HG03103 (cell line): Measurements from ENCODE around the gene ACTG1.

Source experiments
- ATAC-seq: cut with Tn5 transposase; IDR thresholded peaks from one replicate; pipeline ENCODE4 v1.9.1; 2021; ENCODE audit warnings: low read depth; ENCODE audit not compliant: unreplicated experiment

ACTG1 gene

DNA sequence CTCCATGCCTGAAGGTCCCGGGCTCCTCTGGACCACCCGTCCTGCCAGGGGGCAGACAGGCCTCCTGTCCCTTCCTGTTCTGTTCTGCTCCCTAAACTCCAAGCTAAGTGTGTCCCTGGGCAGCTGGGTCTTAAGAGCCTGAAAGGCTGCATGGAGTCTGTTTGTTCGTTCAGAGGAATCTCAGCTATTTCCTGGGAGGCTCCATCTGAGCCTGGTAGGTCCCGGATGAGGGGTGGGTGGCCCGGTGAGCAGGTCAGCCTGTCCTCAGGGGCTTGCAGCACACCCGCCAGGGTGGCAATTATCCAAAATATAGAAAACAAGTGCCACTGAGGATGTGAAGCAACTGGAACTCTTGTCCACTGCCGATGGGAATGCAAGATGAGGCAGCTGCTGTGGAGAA lies 12.6 kb downstream of the ACTG1 start:
- no peak for ATAC-seq

DNA sequence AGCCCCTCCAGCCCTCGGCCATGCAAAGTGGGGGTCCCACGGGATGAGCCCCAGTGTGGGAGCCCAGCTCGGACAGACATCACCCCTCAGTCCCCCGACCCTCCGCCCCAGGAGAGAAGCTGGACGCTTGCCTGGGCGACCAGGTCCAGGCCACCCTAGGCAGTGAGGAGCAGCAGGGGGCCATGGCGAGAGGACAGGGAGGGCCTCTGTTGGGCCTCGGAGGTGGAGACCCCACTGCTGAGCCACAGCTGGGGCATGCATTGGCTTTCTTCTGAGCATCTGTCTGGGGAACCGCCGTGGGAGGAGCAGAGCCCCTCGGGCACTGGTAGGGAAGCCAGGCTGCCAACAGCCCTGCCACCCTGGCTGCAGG lies 13.0 kb downstream of the ACTG1 start:
- ATAC-seq, result no peak

DNA sequence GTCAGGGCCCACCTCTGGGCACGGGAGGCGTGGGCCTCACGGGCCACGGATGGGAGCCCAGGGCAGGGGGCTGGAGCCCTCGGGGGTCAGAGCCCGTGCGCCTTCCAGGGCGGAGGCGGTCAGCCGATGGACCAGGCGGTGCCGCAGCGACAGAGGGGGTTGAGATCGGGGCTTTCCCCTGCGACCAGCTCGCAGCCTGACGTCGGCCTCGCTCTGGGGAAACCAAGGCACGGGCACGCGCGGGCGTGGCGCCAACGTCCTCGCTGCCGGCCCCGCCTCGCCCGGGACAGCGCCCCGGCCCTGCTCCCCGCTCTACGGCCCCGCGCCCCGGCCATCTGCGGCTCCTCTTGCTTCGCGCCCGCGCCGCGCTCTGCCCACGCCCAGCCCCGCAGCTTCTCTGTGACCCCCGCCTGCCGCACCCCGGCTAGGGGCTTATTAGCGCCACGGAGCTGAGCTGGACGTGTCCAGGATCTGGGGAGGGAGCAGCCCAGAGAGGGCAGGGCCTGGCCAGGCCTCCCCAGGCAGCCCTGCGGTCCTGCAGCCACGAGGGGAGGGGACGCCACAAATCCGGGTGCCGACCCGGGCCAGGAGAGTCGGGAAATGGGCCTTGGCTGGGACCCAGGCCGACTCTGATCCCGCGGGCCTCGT lies 13.5 kb downstream of the ACTG1 start:
- no peak for ATAC-seq

DNA sequence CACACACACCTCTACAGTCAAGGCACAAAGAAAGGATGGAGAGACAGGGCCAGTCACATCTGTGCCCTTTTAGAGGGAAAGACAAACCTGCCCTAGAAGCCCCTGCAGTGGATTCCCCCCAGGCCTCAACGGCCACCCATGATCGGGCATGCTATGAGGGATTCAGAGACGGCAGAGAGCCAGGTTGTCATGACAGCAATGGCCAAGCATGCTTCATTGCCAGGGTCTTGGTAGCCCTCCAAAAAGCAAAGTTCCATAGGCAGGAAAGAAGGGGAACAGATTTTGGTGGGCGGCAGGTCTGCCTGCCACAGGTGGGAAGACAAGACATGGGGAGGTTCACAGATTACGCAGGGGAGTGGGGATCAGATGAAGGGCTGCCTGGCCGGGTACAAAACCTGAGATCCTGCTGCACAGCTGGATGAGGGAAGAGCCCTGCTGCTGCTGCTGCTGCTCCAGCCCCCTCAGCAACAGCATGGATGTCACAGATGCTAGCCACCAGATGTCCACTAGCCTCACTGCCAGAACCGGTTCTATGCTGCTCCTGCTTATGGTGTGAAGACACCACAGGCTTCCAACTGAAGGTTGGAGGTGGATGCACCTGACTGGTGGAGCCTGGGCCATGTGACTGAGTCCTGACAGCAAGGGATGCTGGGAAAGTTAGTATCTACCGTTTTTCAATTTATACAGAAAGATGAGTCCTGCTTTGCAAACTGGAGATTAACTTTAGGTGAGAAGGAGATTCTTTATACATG lies 17.8 kb downstream of the ACTG1 start:
- no peak for ATAC-seq

DNA sequence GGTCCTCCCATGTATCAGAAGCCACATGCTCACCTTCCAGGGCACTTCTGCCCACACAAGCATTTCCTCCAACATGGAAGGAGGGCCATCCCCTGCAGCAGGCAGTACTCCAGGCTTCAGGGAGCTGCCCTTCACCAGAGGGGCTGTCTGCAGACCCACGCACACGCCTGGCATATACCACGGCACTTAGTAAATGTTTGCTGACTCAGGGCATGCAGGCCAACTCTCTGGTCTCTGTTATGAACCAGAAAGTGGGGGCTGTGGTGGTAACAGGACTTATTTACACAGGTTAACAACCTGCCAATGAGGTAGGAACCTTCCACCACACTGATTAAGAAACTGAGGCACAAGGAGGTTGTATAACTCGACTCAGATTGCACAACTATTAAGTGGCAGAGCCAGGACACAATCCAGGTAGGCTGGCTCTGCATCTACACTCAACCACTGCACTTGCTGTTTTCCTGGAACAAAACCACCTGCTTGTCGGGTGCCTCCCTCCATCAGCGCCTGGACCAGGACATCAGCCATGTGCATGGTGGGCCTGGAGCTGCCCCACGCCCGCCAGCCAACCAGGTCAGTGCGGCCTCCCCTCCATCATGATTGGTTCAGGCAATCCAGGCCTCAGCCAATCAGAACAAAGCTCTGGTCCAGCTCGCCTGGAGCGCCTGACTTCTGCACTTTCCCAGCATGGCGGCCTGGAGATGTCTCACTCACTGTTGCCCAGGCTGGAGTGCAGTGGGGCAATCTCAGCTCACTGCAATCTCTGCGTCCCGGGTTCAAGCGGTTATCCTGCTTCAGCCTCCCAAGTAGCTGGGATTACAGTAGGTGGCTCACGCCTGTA lies 19.2 kb downstream of the ACTG1 start:
- no peak for ATAC-seq

DNA sequence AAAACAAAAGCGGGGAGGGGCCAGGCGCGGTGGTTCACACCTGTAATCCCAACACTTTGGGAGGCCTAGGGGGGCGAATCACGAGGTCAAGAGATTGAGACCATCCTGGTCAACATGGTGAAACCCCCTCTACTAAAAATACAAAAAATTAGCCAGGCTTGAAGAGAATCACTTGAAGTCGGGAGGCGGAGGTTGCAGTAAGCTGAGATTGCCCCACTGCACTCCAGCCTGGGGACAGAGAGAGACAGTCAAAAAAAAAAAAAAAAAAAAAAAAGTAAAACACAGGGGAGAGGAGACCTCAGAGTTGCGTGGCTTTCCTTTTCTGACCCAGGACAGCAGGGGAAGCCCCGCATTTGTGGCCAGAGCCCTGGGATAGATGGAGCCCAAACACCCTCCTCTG lies 19.9 kb downstream of the ACTG1 start:
- no peak for ATAC-seq

DNA sequence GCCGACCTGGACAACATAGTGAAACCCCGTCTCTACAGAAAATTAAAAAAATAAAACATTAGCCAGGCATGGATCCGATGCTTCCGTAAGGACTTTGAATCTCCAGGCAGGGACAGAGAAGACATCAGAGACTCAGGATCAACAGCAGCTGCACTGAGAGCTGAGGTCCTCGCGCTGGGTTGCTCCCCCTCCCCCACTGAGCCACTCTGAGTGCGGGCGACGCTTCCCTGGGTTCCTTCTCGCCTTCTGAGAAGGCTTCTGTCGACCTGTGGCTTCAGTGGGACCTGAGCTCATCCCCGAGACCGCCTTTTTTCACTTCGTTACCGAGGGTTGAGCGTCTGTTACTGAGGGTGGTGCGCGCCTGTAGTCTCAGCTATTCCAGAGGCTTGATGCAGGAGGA lies 20.4 kb downstream of the ACTG1 start:
- no peak for ATAC-seq

DNA sequence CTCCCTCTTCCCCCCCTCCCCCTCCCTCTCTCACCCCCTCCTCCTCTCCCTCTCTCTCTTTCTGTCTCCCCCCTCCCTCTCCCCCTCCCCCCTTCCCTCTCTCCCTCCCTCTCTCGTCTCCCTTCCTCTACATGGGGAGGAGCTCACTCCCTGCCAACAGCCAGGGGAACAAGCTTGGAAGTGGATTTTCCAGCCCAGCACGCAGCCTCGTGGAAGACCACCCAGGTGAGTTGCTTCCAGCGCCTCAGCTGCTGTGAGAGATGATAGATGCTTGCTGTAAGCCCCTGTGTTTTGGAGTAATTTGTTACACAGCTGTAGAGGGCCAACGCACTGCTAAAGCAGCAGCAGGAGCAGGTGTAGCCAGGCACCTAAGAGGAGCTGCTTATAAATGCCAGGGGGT lies 20.8 kb downstream of the ACTG1 start:
- no peak for ATAC-seq

DNA sequence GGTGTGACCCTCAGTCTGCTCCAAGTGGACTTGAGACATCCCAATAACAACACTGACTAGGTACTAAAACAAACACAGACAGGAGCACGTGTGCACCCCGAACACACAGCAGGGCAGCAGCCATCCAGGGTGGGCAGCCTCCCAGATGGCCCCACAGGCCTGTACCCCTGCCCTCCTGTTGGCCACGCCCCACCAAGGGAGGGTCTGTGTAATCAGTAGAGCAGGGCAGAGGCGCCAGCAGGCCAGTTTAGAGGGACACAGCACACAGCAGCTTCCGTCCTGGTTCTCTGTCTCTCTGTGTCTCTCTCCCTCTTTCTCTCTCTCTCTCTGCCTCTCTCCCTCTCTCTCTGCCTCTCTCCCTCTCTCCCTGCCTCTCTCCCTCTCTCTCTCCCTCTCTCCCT lies 21.4 kb downstream of the ACTG1 start:
- ATAC-seq, result no peak

DNA sequence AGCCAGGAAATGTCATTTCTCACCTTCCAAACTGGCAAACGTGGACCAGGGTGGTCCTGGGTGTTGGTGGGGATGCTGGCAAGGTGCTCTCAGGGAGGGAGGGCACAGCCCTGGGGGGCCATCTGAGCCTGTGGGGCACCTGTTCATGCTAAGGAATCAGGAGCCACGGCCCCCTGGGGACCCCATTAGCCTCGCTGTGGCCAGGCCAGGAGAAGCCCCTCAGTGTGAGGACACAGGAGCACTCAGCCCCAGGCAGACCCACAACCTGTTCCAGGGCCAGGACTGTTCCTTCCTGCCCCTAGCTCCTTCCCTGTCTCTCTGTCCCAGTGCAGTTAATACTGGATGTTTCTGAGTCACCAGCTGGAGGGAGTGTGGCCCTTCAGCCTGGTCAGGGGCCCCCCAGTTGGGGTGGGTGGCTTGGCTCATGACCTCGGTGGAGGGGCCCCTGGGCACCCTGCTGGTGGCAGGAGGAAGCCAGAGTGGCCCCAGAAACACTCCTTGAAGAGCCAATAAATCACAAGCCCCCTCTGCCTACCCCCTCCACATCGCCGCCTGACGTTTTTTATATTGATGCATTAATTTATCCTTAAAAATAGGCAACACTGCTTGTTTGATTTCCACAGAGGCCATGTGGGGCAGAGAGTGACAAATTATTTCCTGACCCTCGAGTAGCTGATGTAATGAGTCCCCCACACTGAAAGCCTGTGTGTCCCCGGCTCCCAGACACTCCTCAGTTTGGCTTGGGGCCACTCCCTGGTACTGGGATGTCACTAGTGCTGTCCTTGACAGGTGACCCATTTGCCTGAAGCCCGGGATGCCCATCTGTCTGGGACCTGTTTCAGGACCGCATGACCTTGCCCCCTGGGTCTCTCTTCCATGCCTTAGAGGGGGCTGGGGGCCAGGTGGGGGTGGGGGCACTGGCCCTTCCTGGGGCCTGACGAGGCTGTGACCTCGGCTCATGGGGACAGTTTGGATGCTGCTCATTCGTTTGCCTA lies 22.3 kb downstream of the ACTG1 start:
- ATAC-seq, result no peak

DNA sequence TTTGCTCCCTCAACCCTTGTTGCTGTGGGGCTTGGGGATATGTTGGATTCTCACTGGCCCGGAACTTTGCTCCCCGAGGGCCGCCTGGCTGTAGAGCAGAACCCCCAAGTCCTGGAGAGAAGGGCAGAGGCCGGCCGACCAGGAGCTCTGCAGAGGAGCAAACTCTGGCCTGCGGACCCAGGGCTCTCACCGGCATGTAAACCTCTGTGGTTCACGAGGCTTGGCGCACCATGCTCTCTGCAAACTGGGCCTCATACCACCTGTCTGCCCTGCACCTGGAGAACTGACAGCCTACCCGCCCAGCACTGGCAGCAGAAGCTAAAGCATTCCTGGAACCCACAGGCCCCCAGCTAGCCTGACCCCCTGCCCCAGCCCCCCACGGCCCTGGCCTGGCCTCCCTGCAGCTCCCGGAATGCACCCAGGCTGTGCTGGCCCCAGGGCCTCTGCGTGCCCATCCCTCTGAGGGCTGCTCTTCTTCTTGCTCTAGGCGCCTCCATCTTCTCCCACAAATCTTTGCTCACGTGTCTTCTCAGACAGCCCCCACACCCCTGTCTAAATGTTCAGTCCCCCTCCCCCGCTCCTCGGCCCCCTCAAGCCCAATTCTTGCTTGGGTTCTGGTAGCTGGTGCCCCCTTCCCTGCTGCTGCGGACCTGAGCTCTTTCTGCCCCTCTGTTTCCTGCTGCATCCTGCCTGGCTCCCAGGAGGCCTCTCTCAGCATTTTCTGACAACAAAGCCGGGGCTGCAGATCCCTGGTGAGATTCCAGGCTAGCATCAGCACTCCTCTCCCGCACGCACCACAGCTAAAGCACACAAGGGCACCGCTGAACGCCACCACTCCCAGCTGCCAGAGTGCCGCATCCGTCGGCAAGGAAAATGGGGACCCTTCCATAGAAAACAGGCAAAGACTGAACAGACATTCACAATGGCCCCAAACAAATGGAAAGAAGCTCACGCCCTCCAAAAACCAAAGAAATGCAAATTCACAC lies 23.3 kb downstream of the ACTG1 start:
- no peak for ATAC-seq

DNA sequence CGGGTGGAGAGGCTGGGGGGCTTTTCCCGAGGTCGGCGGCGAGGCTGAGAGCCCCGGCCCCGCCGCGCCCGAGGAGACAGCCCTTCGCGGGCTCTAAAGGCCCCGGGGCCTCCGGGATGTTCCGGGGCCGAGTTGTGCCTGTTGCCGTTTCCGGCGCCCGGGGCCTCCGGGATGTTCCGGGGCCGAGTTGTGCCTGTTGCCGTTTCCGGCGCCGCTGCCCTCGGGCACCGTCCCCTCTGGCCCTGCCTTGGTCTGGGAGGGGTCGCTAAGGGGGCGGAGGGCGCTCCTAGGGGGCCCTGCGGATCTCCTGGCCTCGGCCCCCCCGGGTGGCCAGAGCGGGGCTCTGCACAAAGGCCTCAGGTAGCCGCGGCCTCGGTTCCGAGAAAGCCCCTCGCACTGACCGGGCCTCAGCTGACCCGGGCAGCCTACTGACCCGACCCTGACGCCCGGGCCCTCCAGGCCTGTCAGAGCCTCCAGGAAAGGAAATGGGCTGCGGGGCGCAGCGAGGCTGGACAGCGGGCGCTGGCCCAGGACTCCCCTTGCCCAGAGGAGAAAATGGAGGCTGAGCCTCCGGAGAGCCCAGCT lies 24.2 kb downstream of the ACTG1 start:
- ATAC-seq, result no peak

DNA sequence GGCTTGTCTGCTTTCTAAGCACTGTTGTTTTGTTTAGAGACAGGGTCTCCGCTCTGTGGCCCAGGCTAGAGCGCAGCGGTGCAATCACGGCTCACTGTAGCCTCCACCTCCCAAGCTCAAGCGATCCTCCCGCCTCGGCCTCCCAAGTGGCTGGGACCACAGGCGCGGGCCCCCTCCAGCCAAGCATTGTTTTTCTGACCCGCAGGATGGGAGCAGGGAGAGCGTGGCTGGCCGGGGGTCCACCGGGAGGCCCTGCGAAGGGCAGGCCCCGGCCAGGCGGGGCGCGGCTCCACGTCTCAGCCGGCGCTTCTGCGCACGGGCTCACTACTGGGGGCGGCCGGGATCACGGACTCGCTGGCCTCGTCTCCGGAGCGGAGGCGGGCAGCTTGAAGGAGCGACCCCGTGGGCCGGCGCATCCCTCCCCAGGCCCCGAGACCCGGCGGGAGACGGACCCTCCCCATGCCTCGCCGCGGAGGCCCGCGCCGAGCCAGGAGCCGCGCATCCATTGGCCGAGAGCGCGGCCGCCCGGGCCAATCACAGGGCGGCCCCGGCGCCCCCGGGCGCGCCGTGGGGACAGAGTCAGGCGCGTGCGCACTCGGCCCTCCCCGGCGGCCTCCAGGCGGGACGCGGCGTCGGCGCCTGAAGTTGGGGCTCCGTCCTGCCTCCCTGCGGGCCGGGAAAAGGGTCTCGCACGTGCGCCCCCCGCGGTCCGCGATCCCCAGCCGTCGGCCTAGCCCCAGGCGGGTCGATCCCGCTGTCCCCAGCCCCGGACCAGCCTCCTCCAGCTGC lies 24.9 kb downstream of the ACTG1 start:
- no peak for ATAC-seq

DNA sequence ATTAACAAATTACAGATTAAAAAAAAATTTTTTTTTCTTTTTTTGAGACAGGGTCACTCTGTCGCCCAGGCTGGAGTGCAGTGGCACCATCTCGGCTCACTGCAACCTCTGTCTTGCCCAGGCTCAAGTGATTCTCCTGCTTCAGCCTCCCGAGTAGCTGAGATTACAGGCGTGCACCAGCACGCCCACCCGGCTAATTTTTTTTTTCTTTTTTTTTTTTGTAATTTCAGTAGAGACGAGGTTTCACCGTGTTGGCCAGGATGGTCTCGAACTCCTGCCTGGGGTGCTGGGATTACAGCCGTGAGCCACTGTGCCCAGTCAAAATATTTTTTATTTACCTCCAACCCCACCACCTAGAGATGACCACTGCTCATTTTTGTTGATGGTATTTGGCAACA lies 25.5 kb downstream of the ACTG1 start:
- no peak for ATAC-seq

DNA sequence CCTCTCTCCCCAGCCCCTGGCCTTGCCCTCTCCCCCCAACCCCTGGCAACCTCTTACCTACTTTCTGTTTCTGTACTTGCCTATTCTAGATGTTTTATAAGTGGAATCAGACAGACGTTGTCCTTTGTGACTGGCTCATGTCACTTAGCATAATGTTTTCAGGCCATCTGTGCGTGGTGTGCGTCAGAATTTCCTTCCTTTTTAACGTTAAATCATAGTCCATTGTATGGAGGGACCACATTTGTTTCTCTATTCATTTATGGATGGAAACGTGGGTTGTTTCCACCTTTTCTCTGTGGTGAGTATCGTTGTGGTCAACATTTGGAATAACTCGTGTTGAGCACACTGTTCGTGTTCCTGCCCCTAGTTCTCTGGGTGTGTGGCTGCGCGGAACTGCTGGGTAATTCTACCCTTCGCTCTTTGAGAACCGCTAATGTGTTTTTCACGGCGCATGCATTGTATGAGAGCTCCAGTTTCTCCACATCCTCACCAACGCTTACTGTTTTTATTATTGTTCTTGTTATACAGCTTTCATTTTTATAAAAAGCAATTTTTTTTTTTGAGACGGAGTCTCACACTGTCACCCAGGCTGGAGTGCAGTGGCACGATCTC lies 26.3 kb downstream of the ACTG1 start:
- no peak for ATAC-seq

DNA sequence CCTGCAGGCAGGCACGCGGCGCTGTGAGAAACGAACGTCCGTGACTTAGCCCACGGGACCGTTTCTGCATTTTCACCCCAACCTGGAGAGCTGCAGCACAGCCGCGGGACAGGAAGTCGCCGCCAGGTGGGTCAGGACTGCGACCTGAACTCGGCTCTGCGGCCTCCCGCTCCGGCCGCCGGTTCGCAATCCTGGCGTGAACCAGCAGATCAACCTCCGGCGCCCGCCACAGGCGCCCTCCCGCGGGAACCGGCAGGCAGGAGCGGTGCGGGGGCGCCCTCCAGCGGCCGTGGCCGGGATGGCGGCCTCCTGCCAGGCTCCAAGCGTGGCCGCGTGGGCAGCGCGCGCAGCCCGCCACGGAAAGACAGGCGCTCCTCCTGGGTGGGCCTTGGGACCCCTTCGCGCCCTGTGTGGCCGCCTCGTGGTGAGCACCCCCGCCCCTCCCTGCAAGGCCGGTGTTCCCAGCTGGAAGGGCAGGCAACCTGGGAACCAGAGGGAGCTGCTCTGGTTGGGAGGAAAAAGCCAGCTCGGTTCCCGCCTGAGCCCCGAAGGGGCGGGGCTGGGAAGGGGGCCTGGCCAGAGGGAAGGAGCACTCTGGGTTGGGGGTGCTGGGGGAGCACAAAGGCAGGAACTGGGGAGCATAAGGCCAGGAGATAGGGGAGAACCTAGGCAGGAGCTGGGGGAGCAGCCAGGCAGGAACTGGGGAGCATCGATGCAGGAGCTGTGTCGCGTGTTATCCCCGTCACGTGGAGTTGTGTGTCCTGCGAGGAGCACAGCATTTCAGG lies 28.2 kb downstream of the ACTG1 start:
- ATAC-seq, result no peak

DNA sequence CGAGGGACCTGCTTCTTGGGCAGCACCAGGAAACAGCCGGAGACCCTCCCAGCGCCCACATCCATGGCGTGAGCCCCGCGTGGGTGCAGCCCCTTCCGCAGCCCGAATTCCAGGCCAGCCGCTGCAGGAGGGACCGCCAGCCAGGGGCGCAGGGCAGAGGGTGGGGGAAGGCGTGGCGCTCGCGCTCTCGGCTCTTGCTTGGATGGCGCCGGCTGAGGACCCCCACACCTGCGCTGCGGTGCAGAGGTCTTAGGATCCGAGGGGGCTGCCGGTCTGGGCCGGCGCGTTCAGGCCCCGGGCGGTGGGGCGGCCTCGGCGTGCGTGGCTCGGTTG lies 28.8 kb downstream of the ACTG1 start:
- no peak for ATAC-seq
